Measurements from ENCODE around the gene POM121.
"Not testable (repeated sequence)": the region's sequence is repeated elsewhere in the genome, so short reads cannot be mapped to it uniquely, and the experiment has no call there.

Gene POM121

DNA sequence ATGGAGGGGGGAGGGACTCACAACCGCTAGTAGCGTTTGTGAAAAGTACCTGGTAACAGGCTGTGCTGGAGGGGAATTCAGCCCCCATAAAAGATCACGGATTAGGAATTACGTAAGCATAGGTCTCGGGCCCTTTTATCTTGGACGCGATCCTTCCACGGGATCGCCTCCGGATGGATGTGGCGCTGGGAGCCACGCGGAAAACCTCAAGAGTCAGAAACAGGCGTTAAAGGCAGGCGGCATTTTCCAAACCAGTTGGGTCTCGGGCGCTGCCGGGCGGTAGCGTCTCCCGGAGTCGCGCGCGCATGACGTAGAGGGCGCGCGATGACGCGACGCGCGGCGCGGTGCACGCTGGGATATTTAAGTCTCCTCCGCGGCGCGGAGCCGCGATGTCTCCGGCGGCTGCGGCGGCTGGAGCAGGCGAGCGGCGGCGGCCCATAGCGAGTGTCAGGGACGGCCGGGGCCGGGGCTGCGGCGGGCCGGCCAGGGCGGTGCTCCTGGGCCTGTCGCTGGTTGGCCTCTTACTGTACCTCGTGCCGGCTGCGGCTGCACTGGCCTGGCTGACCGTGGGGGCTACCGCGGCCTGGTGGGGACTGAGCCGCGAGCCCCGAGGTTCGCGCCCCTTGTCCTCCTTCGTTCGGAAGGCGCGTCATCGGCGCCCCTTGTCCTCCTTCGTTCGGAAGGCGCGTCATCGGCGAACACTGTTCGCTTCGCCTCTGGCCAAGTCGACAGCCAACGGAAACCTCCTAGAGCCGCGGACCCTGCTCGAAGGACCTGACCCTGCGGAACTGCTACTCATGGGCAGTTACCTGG is at the start of gene POM121:
POM121 (plus strand) TSS at position 363 of the 813 bp plus-strand sequence; CDS start at position 390, 27 bp downstream.
- peak within 1 kb of the TSS; percentile 99 for H3K9ac ChIP-seq (ENCODE audit: low read depth, low read length)
- no peaks in the 10 kb centered on the region for H3K4me1 ChIP-seq (ENCODE audit: insufficient read depth, low read length)
- no peaks in the 10 kb centered on the region for H3K9me3 ChIP-seq (ENCODE audit: control insufficient read depth, insufficient read depth, low read length)
- peaks cover 15% of the 10 kb centered on the region for H3K36me3 ChIP-seq (ENCODE audit: insufficient read depth, low read length)

DNA sequence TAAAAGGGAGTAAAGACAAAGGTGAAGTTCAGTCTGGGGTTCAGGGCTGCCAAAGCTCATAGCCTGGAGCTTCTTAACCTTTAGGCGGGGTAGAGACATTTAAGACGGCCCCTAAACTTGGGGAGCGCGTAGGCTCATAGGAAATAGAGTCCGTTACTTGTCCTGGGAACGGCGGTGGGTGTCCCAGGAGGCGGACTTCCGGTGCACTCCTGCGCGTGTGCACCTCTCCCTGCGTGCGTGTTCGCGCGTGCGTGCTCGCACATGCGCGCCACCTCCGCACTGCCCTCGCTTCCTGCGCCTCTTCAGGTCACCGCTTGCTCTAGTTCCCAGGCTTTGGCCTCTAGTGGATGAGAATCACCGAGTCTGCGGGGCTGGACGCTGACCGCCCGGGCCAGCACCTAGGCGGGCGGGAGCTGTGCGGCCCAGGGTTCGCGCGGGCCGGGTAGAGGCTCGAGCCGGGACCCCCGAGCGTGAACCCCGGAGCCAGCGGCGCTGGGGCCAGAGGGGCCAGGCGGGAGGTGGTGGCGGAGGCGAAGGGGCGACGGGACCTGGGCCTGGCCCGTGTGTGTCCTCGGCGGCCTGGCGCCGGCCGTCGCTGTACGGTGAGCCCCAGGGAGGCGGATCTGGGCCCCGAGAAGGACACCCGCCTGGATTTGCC is 45.7 kb upstream of the POM121 start:
- not testable (repeated sequence) for H3K36me3 ChIP-seq (ENCODE audit: insufficient read depth, low read length); H3K9me3 ChIP-seq (ENCODE audit: control insufficient read depth, insufficient read depth, low read length); H3K4me1 ChIP-seq (ENCODE audit: insufficient read depth, low read length)
- peak overlapping the region; percentile 88 for H3K9ac ChIP-seq (ENCODE audit: low read depth, low read length)

DNA sequence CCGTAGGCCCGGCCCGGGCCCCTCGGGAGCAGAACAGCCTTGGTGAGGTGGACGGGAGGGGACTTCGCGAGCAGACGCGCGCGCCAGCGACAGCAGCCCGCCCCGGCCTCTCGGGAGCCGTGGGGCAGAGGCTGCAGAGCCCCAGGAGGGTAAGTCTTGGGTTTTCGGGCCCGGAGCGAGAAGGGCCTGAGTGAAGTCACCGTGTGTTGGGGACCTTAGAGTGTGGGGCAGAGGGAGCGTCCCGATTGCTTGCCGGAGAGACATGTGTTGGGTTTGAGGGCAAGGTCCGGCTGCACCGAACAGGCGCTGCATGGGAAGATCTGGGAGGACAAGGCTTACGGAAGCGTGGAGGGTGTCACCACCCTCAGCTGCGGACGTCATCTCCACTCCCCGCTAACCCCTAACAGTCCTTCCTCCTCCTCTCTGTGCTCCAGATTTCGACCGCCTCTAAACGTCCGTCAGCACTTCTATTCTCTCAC is 45.1 kb upstream of the POM121 start:
- not testable (repeated sequence) for H3K9me3 ChIP-seq (ENCODE audit: control insufficient read depth, insufficient read depth, low read length); H3K36me3 ChIP-seq (ENCODE audit: insufficient read depth, low read length); H3K4me1 ChIP-seq (ENCODE audit: insufficient read depth, low read length)
- peak overlapping the region; percentile 88 for H3K9ac ChIP-seq (ENCODE audit: low read depth, low read length)

DNA sequence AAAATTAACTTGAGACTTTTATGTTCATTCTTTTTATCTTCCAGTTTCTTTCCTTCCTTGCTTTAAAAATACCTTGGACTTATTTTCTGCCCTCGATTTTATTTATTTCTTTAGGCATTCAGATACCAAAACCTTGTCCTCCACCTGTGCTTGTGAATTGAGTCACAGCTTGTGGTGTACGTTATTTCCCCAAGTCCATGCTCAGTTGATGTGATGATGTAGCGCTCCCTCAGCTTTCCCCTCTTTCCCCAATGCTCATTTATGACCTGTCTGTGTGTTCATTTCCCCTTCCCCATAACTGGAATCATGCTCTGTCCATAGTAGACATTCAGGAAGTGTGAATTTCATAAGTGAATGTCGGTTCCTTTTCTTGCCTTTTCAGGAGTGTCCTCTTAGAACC is 33.1 kb upstream of the POM121 start:
- not testable (repeated sequence) for H3K9ac ChIP-seq (ENCODE audit: low read depth, low read length); H3K4me1 ChIP-seq (ENCODE audit: insufficient read depth, low read length); H3K36me3 ChIP-seq (ENCODE audit: insufficient read depth, low read length); H3K9me3 ChIP-seq (ENCODE audit: control insufficient read depth, insufficient read depth, low read length)

DNA sequence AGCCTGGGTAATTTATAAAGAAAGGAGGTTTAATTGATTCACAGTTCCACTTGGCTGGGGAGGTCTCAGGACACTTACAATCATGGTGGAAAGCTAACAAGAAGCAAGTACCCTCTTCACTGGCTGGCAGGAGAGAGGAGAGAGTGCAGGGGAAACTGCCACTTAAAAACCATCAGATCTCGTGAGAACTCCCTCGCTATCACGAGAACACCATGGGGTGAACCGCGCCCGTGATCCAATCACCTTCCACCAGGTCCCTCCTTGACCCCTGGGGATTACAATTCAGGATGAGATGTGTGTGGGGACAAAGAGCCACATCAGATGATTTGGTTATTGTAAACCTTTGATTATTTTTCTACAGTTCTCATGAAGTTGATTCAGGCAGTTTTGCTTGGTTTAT is 20.2 kb upstream of the POM121 start:
- H3K9ac ChIP-seq (ENCODE audit: low read depth, low read length); H3K4me1 ChIP-seq (ENCODE audit: insufficient read depth, low read length); H3K36me3 ChIP-seq (ENCODE audit: insufficient read depth, low read length); H3K9me3 ChIP-seq (ENCODE audit: control insufficient read depth, insufficient read depth, low read length): not testable (repeated sequence)

DNA sequence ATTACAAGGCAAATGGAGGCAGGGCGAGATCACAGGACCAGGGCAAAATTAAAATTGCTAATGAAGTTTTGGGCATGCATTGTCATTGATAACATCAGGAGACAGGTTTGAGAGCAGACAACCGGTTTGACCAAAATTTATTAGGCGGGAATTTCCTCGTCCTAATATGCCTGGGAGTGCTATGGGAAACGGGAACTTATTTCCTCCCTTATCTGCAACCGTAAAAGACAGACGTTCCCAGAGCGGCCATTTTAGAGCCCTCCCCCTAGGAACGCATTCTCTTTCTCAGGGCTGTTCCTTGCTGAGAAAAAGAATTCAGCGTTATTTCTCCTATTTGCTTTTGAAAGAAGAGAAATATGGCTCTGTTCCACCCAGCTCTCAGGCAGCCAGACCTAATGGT is 16.5 kb upstream of the POM121 start:
- H3K36me3 ChIP-seq (ENCODE audit: insufficient read depth, low read length); H3K4me1 ChIP-seq (ENCODE audit: insufficient read depth, low read length); H3K9me3 ChIP-seq (ENCODE audit: control insufficient read depth, insufficient read depth, low read length); H3K9ac ChIP-seq (ENCODE audit: low read depth, low read length): not testable (repeated sequence)

DNA sequence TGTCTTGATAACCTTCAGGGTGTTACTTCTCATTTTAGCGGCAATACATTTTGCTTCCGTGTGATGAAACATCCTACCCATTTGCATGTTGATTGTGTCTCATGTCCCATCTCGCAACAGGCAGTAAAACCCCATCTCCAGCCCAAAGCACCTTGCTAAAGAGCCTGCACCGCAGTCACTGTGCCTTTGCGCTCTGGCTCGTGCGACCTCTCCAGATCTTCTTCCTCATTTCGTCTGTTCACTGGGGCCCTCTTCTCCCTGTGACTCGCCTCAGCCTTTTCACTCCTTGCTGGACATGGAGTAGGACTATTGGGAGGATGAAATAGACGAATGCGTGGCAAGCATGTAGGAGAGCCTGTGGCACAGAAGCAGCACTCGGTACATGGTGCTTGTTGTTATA is 13.5 kb upstream of the POM121 start:
- not testable (repeated sequence) for H3K36me3 ChIP-seq (ENCODE audit: insufficient read depth, low read length); H3K4me1 ChIP-seq (ENCODE audit: insufficient read depth, low read length); H3K9ac ChIP-seq (ENCODE audit: low read depth, low read length); H3K9me3 ChIP-seq (ENCODE audit: control insufficient read depth, insufficient read depth, low read length)

DNA sequence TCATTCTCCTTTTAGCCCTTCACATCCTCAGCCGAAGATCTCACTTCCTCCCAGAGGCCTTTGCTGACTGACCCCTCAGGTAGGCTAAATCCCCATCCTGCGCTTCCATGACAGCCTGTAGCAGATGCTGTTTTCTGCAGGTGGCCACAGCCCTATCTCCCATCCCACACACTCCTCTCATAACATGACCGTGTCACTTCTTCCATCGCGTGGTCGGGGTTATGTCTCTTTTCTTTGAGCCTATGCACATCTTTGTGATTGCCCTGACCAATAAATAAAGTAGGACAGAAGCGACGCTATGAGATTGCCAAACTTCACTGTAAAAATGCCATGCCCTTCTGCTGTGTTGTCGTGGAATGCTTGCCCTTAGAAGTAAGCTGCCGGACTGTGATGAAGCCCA is 11.1 kb upstream of the POM121 start:
- H3K9me3 ChIP-seq (ENCODE audit: control insufficient read depth, insufficient read depth, low read length); H3K9ac ChIP-seq (ENCODE audit: low read depth, low read length); H3K36me3 ChIP-seq (ENCODE audit: insufficient read depth, low read length); H3K4me1 ChIP-seq (ENCODE audit: insufficient read depth, low read length): not testable (repeated sequence)

DNA sequence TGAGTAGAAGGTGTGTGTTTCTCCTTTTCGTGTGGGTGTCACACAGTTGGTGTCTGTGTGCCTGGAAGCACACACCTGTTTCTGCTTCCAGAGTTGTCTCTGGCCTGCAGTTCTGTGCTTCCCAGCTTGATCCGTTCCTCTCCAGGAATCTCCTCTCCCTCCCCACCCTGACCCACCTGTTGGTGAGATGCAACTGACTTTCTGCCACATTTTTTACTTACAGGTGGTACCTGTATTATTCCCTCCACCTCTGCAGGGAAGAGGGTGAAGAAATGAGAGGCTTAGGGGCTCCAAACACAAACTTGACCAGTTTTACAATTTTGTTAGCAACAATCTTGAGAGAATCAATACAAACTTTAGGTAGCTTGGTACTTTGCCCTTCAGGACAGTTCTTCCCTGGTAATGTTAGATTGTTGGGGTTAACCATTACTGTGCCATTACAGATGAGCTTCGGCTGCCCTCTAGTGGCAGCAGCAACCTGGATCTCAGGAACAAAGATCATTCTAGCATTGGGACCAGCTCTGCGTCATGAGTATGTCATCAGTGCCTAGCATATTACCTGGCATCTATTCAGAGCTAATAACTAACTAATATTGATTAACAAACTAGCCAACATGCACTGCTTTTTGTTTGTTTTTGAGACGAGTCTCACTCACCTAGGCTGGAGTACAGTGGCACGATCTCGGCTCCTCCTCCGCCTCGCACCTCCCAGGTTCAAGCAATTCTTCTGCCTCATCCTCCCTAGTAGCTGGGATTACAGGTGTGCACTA is 10.0 kb upstream of the POM121 start:
- not testable (repeated sequence) for H3K36me3 ChIP-seq (ENCODE audit: insufficient read depth, low read length); H3K4me1 ChIP-seq (ENCODE audit: insufficient read depth, low read length); H3K9me3 ChIP-seq (ENCODE audit: control insufficient read depth, insufficient read depth, low read length); H3K9ac ChIP-seq (ENCODE audit: low read depth, low read length)

DNA sequence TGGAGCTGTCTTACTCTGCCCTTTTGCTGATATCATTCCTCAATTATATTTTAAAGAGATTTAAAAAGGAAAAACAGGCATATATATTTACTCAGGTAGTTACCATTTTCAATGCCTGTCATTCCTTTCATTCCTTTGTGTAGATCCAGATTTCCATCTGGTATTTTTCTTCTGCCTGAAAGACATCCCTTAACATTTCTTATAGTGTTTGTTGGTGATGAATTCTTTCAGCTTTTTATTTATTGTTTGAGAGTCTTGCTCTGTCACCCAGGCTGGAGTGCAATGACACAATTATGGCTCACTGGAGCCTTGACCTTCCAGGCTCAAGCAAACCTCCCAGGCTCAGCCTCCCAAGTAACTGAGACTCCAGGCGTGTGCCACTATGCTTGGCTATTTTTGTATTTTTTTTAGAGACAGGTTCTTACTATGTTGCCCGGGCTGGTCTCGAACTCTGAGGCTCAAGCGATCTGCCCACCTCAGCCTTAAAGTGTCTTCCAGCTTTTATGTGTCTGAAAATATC is 5.6 kb upstream of the POM121 start:
- Histone ChIP-seq H3K9me3 (ENCODE audit: control insufficient read depth, insufficient read depth, low read length) (no peaks in the 10 kb centered on the region), H3K4me1 (ENCODE audit: insufficient read depth, low read length) (no peaks in the 10 kb centered on the region), H3K9ac (ENCODE audit: low read depth, low read length) (no peak overlapping the region), H3K36me3 (ENCODE audit: insufficient read depth, low read length) (no peaks in the 10 kb centered on the region)

DNA sequence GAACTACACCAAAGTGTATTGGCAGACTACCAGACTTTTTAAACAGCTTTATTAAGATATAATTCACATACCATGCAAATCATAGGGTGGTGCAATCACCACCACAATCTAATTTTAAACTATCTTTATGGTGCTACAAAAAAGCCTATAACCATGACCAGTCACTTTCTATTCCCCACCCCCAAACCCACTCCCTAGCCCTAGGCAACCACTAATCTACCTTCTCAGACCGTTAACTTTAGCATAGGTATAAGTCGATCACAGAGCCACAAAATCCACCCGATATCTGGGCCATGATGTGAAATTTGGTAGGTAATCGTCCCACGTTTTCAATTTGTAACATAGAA is 536 bp upstream of the POM121 start:
- Histone ChIP-seq H3K4me1 (ENCODE audit: insufficient read depth, low read length) (no peaks in the 10 kb centered on the region), H3K36me3 (ENCODE audit: insufficient read depth, low read length) (peaks cover 12% of the 10 kb centered on the region), H3K9ac (ENCODE audit: low read depth, low read length) (peak overlapping the region; percentile 99), H3K9me3 (ENCODE audit: control insufficient read depth, insufficient read depth, low read length) (no peaks in the 10 kb centered on the region)

DNA sequence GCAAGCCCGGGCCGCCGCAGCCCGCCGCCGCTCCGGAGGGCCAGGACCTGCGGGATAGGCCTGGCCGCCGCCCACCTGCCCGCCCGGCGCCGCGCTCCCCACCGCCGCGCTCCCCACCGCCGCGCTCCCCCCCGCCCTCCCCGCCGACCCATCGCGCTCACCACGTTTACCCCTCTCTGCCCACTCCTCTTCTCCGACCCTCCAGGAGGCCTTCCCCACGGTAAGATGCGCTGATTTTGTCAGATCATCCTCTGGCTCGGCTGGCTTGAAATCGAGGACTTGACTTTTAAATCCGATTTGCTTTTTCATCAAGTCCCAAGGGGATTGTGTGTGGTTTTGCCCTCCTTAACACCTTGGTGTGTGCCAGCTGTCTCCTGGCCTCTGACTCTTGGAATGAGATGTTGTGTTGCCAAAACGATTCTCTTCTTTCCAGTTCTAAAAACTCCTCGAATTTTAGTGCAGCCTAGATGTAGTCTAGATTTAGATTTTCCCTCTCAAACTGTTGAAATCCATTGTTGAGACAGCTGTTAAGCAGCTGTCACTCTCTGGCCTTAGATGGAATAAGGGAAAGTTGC is 738 bp downstream of the POM121 start:
- peak overlapping the region; percentile 99 for H3K9ac ChIP-seq (ENCODE audit: low read depth, low read length)
- H3K36me3 ChIP-seq (ENCODE audit: insufficient read depth, low read length), result peaks cover 21% of the 10 kb centered on the region
- H3K9me3 ChIP-seq (ENCODE audit: control insufficient read depth, insufficient read depth, low read length), result no peaks in the 10 kb centered on the region
- no peaks in the 10 kb centered on the region for H3K4me1 ChIP-seq (ENCODE audit: insufficient read depth, low read length)

DNA sequence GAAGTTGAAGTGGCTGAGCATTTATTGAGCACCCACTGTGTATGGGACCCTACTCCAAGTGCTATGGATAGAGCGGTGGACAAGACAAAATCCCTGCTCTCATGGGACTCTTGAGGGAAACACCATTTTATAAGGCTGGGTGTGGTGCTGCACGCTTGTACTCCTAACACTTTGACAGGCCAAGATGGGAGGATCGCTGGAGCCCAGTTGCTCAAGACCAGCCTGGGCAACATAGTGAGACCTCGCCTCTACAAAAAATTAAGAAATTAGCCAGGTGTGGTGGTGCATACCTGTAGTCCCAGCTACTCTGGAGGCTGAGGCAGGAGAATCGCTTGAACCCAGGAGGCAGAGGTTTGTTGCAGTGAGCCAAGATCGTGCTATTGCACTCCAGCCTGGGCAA is 2.9 kb downstream of the POM121 start:
- not testable (repeated sequence) for H3K4me1 ChIP-seq (ENCODE audit: insufficient read depth, low read length); H3K9ac ChIP-seq (ENCODE audit: low read depth, low read length); H3K9me3 ChIP-seq (ENCODE audit: control insufficient read depth, insufficient read depth, low read length)
- peaks cover 21% of the 10 kb centered on the region for H3K36me3 ChIP-seq (ENCODE audit: insufficient read depth, low read length)

DNA sequence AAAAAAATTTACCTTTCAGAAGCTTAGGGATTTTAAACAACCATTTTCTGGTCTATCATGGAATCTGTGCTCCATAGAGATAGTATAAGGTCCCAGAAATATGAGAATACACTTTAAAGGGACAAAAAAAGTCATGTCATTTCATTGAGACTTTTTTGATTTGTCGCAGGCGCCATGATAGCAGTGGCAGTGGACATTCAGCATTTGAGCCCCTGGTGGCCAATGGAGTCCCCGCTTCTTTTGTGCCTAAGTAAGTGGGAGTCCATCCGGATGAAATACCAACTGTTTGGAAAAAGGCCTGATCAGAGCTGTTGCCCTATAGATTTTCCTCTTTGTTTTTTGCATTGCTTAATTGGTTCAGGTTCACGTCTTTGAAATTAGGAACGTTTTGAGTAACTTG is 3.3 kb downstream of the POM121 start:
- H3K9ac ChIP-seq (ENCODE audit: low read depth, low read length); H3K9me3 ChIP-seq (ENCODE audit: control insufficient read depth, insufficient read depth, low read length); H3K4me1 ChIP-seq (ENCODE audit: insufficient read depth, low read length): not testable (repeated sequence)
- peaks cover 21% of the 10 kb centered on the region for H3K36me3 ChIP-seq (ENCODE audit: insufficient read depth, low read length)
